Breast epithelium (tissue), 4 donors: ENCODE data around the gene PTPN14. TPM values are rescaled to one million over a fixed set of nuclear protein-coding genes. Genes with fewer than 3 reads are reported as not detected.

Source experiments
- DNase-seq, 2 donors: peaks; one replicate each; pipeline ENCODE4 v3.0.0-alpha.2; 2019; ENCODE audit warnings: low spot score in 2 of 2
- H3K27ac ChIP-seq, 2 donors: fragments of 200-600 bp; sonication (generic) in 1 of 2; one replicate each; pipeline ENCODE4 v1.5.1; 2016 to 2019; ENCODE audit warnings: mild to moderate bottlenecking in 1 of 2
- H3K27me3 ChIP-seq, 2 donors: fragments of 200-600 bp; sonication (generic) in 1 of 2; one replicate each; pipeline versions ENCODE4 v1.5.1 to v1.6.0; 2017 to 2019; ENCODE audit warnings: control low read depth in 1 of 2, mild to moderate bottlenecking in 1 of 2
- H3K36me3 ChIP-seq: fragments of 200-600 bp; one replicate; pipeline ENCODE4 v1.5.1; 2019
- H3K4me1 ChIP-seq, 2 donors: fragments of 200-600 bp; sonication (generic); one replicate each; pipeline ENCODE4 v1.5.1; 2016 to 2019; ENCODE audit warnings: control low read depth in 1 of 2
- H3K4me3 ChIP-seq, 3 donors: fragments of 200-600 bp; sonication (generic); 1 replicate in 2 of 3; 2 replicates in 1 of 3; pipeline ENCODE4 v1.5.1; 2016 to 2019; ENCODE audit warnings: mild to moderate bottlenecking in 3 of 3, moderate library complexity in 2 of 3
- H3K9me3 ChIP-seq, 2 donors: fragments of 200-600 bp; sonication (generic) in 1 of 2; one replicate each; pipeline ENCODE4 v1.5.1; 2016 to 2019; ENCODE audit warnings: control low read depth in 1 of 2
- POLR2A ChIP-seq: fragments of 450-650 bp; IDR thresholded peaks from one replicate; pipeline ENCODE4 v1.6.1; 2016; ENCODE audit warnings: antibody characterized with exemption, mild to moderate bottlenecking, moderate library complexity
- POLR2AphosphoS5 ChIP-seq, 3 donors: sonication (generic); formaldehyde crosslinking; IDR thresholded peaks; one replicate each; pipeline ENCODE4 v1.6.1; 2017; ENCODE audit warnings: antibody characterized with exemption in 3 of 3
- intact Hi-C: fragments of 100-400 bp; cut with DNase I; formaldehyde crosslinking; loops from one replicate; pipeline ENCODE4 v1.15.1; 2023; ENCODE audit warnings: low total_unique reads
- total RNA-seq, 3 donors: library from RNA; depleted of rRNA; stranded (reverse); fragments of >200 nt; gene quantifications; one replicate each; pipeline ENCODE4 v1.1.0, GENCODE V29; 2016
- TF ChIP-seq, protein P1 (sequence below), 3 donors: fragments of 450-650 bp; IDR thresholded peaks; one replicate each; pipeline ENCODE4 v1.5.1; 2016 to 2017; ENCODE audit warnings: antibody characterized with exemption in 3 of 3, mild to moderate bottlenecking in 3 of 3, moderate library complexity in 3 of 3

PTPN14 gene
- total RNA-seq, 3 donors from 2014 or later: 30.4 to 57.4 (median 49.5) TPM

DNA sequence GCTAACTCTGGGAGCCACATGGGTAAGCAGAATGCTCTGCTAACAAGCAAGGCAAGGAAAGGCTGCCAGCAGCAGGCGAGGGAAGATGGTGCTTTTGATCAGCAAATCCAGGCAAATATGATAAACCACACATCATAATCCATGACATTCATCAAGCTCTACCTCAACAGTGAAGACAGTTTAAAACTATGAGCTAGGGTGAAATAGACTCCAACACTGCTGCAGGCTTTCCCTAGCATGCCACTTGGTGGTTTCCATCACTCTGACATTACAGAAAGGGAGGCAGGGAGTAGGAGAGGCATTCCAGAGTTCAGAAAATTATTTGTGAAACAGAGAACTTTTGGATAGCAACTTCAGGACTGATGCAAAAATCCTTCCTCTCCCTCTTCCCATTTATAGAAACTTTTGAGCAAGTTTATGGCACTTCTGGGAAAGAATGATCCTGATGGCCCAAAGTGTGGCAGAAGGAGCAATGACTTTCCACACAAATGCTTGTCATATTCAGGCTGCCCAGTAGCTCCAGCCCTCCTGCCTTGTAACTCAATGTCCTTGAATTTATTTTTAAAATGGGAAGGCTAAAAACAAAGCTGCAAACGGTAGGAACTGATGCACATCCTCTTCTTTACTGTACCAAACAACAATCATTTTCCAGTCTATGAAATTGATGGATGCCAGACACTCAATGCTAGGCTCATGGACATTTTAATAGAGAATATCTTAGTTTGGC, 199.7 kb downstream of the PTPN14 start:
- no peak for DNase-seq
- Histone ChIP-seq H3K4me3 (no peak overlapping the region), H3K27ac (no peak overlapping the region), H3K36me3 (no peaks in the 10 kb centered on the region), H3K27me3 (no peaks in the 10 kb centered on the region), H3K9me3 (no peaks in the 10 kb centered on the region), H3K4me1 (no peaks in the 10 kb centered on the region)
- TF ChIP-seq, protein P1, sequence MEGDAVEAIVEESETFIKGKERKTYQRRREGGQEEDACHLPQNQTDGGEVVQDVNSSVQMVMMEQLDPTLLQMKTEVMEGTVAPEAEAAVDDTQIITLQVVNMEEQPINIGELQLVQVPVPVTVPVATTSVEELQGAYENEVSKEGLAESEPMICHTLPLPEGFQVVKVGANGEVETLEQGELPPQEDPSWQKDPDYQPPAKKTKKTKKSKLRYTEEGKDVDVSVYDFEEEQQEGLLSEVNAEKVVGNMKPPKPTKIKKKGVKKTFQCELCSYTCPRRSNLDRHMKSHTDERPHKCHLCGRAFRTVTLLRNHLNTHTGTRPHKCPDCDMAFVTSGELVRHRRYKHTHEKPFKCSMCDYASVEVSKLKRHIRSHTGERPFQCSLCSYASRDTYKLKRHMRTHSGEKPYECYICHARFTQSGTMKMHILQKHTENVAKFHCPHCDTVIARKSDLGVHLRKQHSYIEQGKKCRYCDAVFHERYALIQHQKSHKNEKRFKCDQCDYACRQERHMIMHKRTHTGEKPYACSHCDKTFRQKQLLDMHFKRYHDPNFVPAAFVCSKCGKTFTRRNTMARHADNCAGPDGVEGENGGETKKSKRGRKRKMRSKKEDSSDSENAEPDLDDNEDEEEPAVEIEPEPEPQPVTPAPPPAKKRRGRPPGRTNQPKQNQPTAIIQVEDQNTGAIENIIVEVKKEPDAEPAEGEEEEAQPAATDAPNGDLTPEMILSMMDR (IDR thresholded peaks at IDR 0.05): no peak
- TF ChIP-seq POLR2A (no peak), POLR2AphosphoS5 (IDR thresholded peaks at IDR 0.05) (no peak)
- intact Hi-C loops: no loop called here

DNA sequence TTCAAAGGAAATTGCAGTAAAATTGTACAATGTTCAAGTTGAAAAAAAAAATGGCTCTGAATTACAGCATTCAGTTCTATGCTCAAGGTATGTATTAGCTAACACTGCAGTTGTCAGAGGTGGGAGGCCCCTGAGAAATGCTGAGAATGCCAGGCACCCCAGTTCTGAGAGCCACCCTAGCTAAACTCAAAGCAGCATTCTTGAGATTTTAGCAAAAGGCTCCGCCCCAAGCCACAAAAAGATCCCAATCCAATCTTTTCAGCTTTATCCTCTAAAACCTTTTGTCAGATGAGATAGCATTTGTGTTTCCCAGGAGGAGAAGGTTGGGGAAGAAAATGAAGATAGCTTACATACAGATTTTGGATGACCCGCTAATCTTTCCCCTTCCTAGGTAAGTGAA, 201.6 kb downstream of the PTPN14 start:
- Histone ChIP-seq H3K27me3 (no peaks in the 10 kb centered on the region), H3K27ac (no peak overlapping the region), H3K9me3 (peaks cover 0 to 2% of the 10 kb centered on the region in 2 donors), H3K36me3 (no peaks in the 10 kb centered on the region), H3K4me1 (no peaks in the 10 kb centered on the region), H3K4me3 (no peak overlapping the region)
- DNase-seq: no peak
- no peak for TF ChIP-seq POLR2A
- no peak for TF ChIP-seq POLR2AphosphoS5 (IDR thresholded peaks at IDR 0.05)
- intact Hi-C loops: no loop called here

DNA sequence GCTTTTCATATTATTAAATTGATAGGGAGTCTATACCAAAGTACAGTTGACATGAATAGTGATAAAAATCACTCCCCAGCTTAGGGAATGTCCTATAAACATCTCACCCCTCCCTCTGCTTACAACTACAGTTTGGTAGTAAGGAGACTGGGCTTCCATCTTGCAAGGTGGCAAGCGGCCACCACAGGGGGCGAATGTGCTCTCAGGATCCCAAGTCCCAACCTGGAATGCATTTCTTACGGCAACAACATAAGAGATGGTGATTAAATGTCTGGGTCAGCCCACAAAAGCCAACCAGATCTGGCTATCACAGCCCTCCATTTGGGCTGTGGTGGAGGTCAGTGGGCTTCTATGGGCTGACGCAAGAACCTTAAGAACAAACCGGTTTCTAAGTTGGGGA, 202.4 kb downstream of the PTPN14 start:
- Histone ChIP-seq H3K4me1 (no peaks in the 10 kb centered on the region), H3K36me3 (no peaks in the 10 kb centered on the region), H3K27me3 (no peaks in the 10 kb centered on the region), H3K4me3 (no peak overlapping the region), H3K9me3 (peaks cover 0 to 5% of the 10 kb centered on the region in 2 donors), H3K27ac (no peak overlapping the region)
- TF ChIP-seq, protein P1 (IDR thresholded peaks at IDR 0.05): no peak
- intact Hi-C loops: no loop called here
- DNase-seq: no peak

DNA sequence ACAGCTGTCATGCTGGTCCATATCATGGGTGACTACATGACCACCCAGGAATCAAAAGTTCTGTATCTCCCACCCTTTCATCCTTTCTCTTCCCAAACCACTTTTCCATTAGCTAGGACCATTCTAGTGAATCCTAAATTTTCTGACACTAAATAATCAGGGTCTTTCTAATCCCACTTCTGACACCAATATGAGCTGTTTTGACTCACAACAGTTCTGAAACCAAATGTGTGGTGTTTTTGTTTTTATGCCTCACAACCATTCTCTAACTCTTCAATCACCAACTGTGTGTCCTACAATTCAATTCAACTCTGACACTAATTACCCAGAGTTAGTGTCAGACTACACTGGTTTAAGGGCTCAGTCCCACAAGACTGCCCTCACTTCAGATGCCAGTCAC, 206.5 kb downstream of the PTPN14 start:
- no peak for DNase-seq
- intact Hi-C loops: no loop called here
- H3K4me1 ChIP-seq: no peaks in the 10 kb centered on the region
- H3K27me3 ChIP-seq: no peaks in the 10 kb centered on the region
- H3K27ac ChIP-seq: no peak overlapping the region
- H3K4me3 ChIP-seq: no peak overlapping the region
- TF ChIP-seq POLR2AphosphoS5 (IDR thresholded peaks at IDR 0.05): no peak
- TF ChIP-seq, protein P1 (IDR thresholded peaks at IDR 0.05): no peak
- TF ChIP-seq POLR2A: no peak
- no peaks in the 10 kb centered on the region for H3K36me3 ChIP-seq
- peaks cover 0 to 5% of the 10 kb centered on the region in 2 donors for H3K9me3 ChIP-seq

DNA sequence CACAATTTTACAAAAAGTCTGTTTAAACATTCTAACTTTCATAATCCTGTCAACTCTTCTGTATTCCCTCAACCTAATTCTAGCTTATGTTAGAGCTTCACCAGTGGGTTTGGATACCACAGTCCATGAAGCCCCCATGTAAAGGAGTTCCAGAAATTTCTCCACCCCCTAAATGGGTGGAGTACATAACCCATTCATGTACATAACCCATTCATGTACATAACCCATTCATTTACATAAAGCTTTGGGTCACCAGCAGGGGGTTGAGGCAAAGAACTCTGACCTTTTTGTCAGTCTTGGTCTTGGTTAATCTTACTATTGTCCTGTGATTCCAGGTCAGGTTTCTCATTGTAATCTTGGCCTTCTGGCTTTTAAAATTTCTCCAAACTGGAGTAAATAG, 208.9 kb downstream of the PTPN14 start:
- TF ChIP-seq POLR2A (no peak), POLR2AphosphoS5 (IDR thresholded peaks at IDR 0.05) (no peak)
- TF ChIP-seq, protein P1 (IDR thresholded peaks at IDR 0.05): no peak
- H3K27me3 ChIP-seq: no peaks in the 10 kb centered on the region
- intact Hi-C loops: no loop called here
- H3K27ac ChIP-seq: no peak overlapping the region
- H3K4me1 ChIP-seq: no peaks in the 10 kb centered on the region
- DNase-seq: no peak
- H3K36me3 ChIP-seq: no peaks in the 10 kb centered on the region
- peaks cover 0 to 5% of the 10 kb centered on the region in 2 donors for H3K9me3 ChIP-seq
- no peak overlapping the region for H3K4me3 ChIP-seq
